ENCODE measurements around the gene FSIP1. TPM values are rescaled to one million over a fixed set of nuclear protein-coding genes. Genes with fewer than 3 reads are reported as not detected.

Gene FSIP1
- total RNA-seq, 4 donors from 2014 or later, result 0.20 to 1.5 (median 0.42) TPM

- H3K4me3 ChIP-seq, result no peak overlapping the region
- no peaks in the 10 kb centered on the region for H3K9me3 ChIP-seq
- no peaks in the 10 kb centered on the region for H3K27me3 ChIP-seq
- TF ChIP-seq POLR2A (IDR thresholded peaks at IDR 0.05), result no peak
- no peak for TF ChIP-seq EP300 (IDR thresholded peaks at IDR 0.05)
- no peak for TF ChIP-seq CTCF (IDR thresholded peaks at IDR 0.05)
- WGBS, 2 donors, result 80 to 93% methylated on average over 4 of the region's 4 CpGs
- no peaks in the 10 kb centered on the region for H3K36me3 ChIP-seq
- H3K27ac ChIP-seq, result no peak overlapping the region
- H3K4me1 ChIP-seq, result peaks cover 0 to 5% (median 0%) of the 10 kb centered on the region in 4 donors
- DNase-seq (ENCODE audit: low spot score in 2 of 2), result no peak
Observed at GRCh38 chr15:39555885-39556284, 226.8 kb downstream of the FSIP1 start.

- Histone ChIP-seq H3K4me3 (no peak overlapping the region), H3K27ac (no peak overlapping the region), H3K9me3 (no peaks in the 10 kb centered on the region), H3K36me3 (no peaks in the 10 kb centered on the region), H3K27me3 (no peaks in the 10 kb centered on the region), H3K4me1 (peaks cover 0 to 5% (median 0%) of the 10 kb centered on the region in 4 donors)
- TF ChIP-seq CTCF (IDR thresholded peaks at IDR 0.05) (no peak), EP300 (IDR thresholded peaks at IDR 0.05) (no peak), POLR2A (IDR thresholded peaks at IDR 0.05) (no peak)
- DNase-seq (ENCODE audit: low spot score in 2 of 2), result no peak
Observed at GRCh38 chr15:39554746-39555387, 227.8 kb downstream of the FSIP1 start.

- H3K36me3 ChIP-seq, result no peaks in the 10 kb centered on the region
- no peak for DNase-seq (ENCODE audit: low spot score in 2 of 2)
- WGBS, 2 donors, result 30 to 36% methylated on average over 2 of the region's 2 CpGs
- H3K4me1 ChIP-seq, result peaks cover 0 to 5% (median 0%) of the 10 kb centered on the region in 4 donors
- H3K9me3 ChIP-seq, result no peaks in the 10 kb centered on the region
- no peak overlapping the region for H3K27ac ChIP-seq
- no peaks in the 10 kb centered on the region for H3K27me3 ChIP-seq
- H3K4me3 ChIP-seq, result no peak overlapping the region
- TF ChIP-seq CTCF (IDR thresholded peaks at IDR 0.05), result no peak
Observed at GRCh38 chr15:39553947-39554693, 228.5 kb downstream of the FSIP1 start.

GRCh38 chr15:39552556-39552955 lies 230.1 kb downstream of the FSIP1 start:
- TF ChIP-seq CTCF (IDR thresholded peaks at IDR 0.05) (no peak), POLR2A (IDR thresholded peaks at IDR 0.05) (no peak), EP300 (IDR thresholded peaks at IDR 0.05) (no peak)
- DNase-seq (ENCODE audit: low spot score in 2 of 2), result no peak
- no peak overlapping the region for H3K4me3 ChIP-seq
- no peaks in the 10 kb centered on the region for H3K36me3 ChIP-seq
- 78 to 81% methylated on average over 2 of the region's 2 CpGs for WGBS, 2 donors
- H3K4me1 ChIP-seq, result peaks cover 0 to 5% (median 0%) of the 10 kb centered on the region in 4 donors
- H3K27me3 ChIP-seq, result no peaks in the 10 kb centered on the region
- no peak overlapping the region for H3K27ac ChIP-seq
- no peaks in the 10 kb centered on the region for H3K9me3 ChIP-seq

GRCh38 chr15:39551476-39551875 lies 231.2 kb downstream of the FSIP1 start:
- Histone ChIP-seq H3K36me3 (no peaks in the 10 kb centered on the region), H3K4me1 (peaks cover 0 to 5% (median 0%) of the 10 kb centered on the region in 4 donors), H3K9me3 (peaks cover 0 to under 1% (median 0%) of the 10 kb centered on the region in 4 donors), H3K4me3 (no peak overlapping the region), H3K27me3 (no peaks in the 10 kb centered on the region), H3K27ac (no peak overlapping the region)
- no peak for DNase-seq (ENCODE audit: low spot score in 2 of 2)
- TF ChIP-seq POLR2A (IDR thresholded peaks at IDR 0.05), result no peak
- no peak for TF ChIP-seq CTCF (IDR thresholded peaks at IDR 0.05)
- TF ChIP-seq EP300 (IDR thresholded peaks at IDR 0.05), result no peak
- WGBS, 2 donors, result 92 to 96% methylated on average over 2 of the region's 2 CpGs

Data from tibial nerve (tissue), 4 donors.